IPS DF 19.7 (cell line): ENCODE results near the gene PNMA8A.

Experiments
- DNase-seq: peaks from one replicate; pipeline ENCODE4 v3.0.0-alpha.2; 2013; ENCODE audit warnings: low read depth, low spot score

PNMA8A gene

GRCh38 chr19:46428239-46429135 is 42.9 kb downstream of the PNMA8A start, which contains the start of gene PNMA8C:
PNMA8C (minus strand) TSS chr19:46428936; CDS start chr19:46428359, 577 bp downstream.
- no peak for DNase-seq

- DNase-seq, result no peak
Observed at GRCh38 chr19:46427518-46428045, 43.8 kb downstream of the PNMA8A start.

GRCh38 chr19:46426506-46427162 is 44.7 kb downstream of the PNMA8A start:
- DNase-seq, result no peak

GRCh38 chr19:46426035-46426505 is 45.3 kb downstream of the PNMA8A start:
- DNase-seq, result no peak

GRCh38 chr19:46423188-46423587 is 48.2 kb downstream of the PNMA8A start:
- no peak for DNase-seq

GRCh38 chr19:46422344-46422743 is 49.0 kb downstream of the PNMA8A start:
- DNase-seq, result no peak

- no peak for DNase-seq
Observed at GRCh38 chr19:46420056-46420455, 51.3 kb downstream of the PNMA8A start.
